Measurements from ENCODE around the gene RPL34.

RPL34 gene

GRCh38 chr4:108602163-108602562 lies 18.2 kb upstream of the RPL34 start:
- in situ Hi-C loops (cut with HindIII; ENCODE audit: low sequenced_read_pairs) = no loop called here
- DNase-seq (ENCODE audit: low read depth) = no peak
- TF ChIP-seq, protein P1, sequence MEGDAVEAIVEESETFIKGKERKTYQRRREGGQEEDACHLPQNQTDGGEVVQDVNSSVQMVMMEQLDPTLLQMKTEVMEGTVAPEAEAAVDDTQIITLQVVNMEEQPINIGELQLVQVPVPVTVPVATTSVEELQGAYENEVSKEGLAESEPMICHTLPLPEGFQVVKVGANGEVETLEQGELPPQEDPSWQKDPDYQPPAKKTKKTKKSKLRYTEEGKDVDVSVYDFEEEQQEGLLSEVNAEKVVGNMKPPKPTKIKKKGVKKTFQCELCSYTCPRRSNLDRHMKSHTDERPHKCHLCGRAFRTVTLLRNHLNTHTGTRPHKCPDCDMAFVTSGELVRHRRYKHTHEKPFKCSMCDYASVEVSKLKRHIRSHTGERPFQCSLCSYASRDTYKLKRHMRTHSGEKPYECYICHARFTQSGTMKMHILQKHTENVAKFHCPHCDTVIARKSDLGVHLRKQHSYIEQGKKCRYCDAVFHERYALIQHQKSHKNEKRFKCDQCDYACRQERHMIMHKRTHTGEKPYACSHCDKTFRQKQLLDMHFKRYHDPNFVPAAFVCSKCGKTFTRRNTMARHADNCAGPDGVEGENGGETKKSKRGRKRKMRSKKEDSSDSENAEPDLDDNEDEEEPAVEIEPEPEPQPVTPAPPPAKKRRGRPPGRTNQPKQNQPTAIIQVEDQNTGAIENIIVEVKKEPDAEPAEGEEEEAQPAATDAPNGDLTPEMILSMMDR (IDR thresholded peaks at IDR 0.05; ENCODE audit: low read depth, low read length, missing control alignments) = no peak
- no peak overlapping the region for H3K4me3 ChIP-seq (ENCODE audit: low read depth, low read length)

DNA sequence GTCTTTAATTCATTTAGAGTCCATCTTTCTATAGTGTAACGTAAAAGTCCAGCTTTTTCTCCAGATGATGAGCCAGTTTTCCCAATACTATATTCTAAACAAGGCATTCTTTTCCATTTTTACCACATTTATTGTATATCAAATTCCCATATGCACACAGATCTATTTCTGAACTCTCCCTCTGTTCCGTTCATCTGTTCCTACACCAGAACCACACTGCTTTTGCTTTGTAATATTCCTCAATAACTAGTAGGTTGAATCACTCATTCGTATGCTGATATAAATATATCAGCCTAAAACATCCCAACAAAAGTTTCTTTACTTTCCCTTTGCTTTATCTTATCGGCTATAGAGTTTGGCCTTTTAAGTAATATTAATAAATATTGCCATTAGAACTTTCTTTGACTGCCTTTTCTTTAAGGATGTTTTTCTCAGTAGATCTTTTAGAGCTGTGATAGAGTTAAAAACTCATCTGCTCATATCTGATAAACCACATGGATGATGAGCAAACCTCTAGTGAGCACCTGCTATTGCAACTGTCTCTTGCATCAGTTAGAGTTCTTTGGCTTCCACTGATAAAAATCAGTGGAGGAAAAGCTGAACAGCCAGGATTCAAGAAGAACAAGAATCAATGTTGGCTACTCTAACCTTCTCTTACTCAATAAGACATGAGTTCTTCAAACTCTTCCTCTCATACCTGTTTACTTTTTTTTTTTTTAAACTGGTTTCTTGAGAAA lies 13.1 kb upstream of the RPL34 start:
- no peak for DNase-seq (ENCODE audit: low read depth)
- in situ Hi-C loops (cut with HindIII; ENCODE audit: low sequenced_read_pairs) = no loop called here
- TF ChIP-seq, protein P1 (IDR thresholded peaks at IDR 0.05; ENCODE audit: low read depth, low read length, missing control alignments) = no peak
- H3K4me3 ChIP-seq (ENCODE audit: low read depth, low read length) = no peak overlapping the region

- peak overlapping the region; percentile 13 for H3K4me3 ChIP-seq (ENCODE audit: low read depth, low read length)
- DNase-seq (ENCODE audit: low read depth) = peak; percentile 6
- in situ Hi-C loops (cut with HindIII; ENCODE audit: low sequenced_read_pairs) = no loop called here
- TF ChIP-seq, protein P1 (IDR thresholded peaks at IDR 0.05; ENCODE audit: low read depth, low read length, missing control alignments) = peak; percentile 18
Measured at GRCh38 chr4:108611365-108611764, 9.0 kb upstream of the RPL34 start.

DNA sequence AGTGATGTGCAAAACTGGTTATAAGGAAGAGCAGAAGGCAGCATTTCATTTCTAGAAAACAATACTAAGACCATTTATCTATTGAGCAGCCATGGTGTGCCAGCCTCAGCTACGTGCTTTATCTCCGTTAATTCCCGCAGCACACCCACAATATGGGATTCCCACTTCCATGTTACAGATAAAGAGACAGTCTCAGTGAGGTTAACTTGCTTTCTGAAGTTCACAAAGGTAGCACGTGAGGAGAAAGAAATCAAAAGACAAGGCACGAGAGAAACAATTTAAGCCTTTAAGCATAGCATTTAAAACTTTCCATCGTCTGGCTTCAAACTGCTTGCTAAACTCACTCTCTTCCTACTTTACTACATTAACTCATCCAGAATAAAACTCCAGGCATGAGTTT lies 8.0 kb upstream of the RPL34 start:
- in situ Hi-C loops (cut with HindIII; ENCODE audit: low sequenced_read_pairs) = no loop called here
- no peak for DNase-seq (ENCODE audit: low read depth)
- TF ChIP-seq, protein P1 (IDR thresholded peaks at IDR 0.05; ENCODE audit: low read depth, low read length, missing control alignments) = no peak
- no peak overlapping the region for H3K4me3 ChIP-seq (ENCODE audit: low read depth, low read length)

- peak overlapping the region; percentile 100 for H3K4me3 ChIP-seq (ENCODE audit: low read depth, low read length)
- in situ Hi-C loops (cut with HindIII; ENCODE audit: low sequenced_read_pairs) = no loop called here
- DNase-seq (ENCODE audit: low read depth) = no peak
- TF ChIP-seq, protein P1 (IDR thresholded peaks at IDR 0.05; ENCODE audit: low read depth, low read length, missing control alignments) = no peak
Measured at GRCh38 chr4:108619372-108620100, 840 bp upstream of the RPL34 start.

DNA sequence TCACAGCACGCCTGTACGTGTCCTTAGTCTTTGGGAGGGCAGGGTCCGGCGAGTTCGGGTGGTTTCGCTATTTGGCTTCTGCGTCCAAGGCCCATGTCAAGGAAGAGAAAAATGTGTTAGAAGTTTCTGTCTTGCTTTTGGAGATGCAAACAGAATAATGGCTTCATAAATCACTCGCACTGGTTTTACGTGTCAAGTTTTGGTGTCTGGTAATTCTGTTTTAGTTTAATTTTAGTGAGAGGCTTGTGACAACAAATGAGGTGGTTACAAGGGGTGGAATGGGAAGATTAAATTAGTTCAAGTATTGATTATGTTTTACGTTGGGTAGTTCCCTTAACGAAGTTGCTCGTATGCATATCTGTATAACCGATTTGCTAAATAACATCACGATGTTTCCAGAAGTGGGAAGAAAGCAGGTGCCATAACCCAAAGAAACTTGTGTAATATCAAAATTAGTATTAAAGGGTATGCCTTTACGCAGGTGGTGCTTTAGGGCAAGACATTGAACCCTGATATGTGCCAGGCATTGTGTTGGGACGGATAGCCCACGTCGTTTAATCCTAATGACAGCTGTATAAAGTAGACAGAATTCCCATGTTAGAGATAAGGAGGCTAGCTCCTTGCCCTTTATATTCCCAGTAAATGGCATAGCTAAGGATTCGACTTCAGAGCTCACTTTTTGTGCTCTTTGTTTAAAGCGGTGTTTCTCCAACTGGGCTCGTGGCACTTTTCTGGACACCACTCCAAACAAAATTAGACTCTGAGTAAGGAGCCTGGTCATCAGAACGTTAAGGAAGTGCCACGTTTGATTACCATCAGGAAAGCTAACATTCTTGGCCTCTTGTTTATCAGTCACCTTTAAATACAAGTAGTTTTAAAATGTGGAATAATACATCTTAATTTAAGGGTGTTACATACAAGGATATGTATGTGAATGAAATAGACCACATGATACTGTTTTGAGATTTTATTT lies 843 bp downstream of the RPL34 start:
- DNase-seq (ENCODE audit: low read depth) = no peak
- H3K4me3 ChIP-seq (ENCODE audit: low read depth, low read length) = peak overlapping the region; percentile 100
- TF ChIP-seq, protein P1 (IDR thresholded peaks at IDR 0.05; ENCODE audit: low read depth, low read length, missing control alignments) = no peak
- in situ Hi-C loops (cut with HindIII; ENCODE audit: low sequenced_read_pairs) = no loop called here
